Astrocyte of the spinal cord (primary cell): ENCODE results near the gene ACY1.

Experiments used
- DNase-seq: peaks from one replicate; pipeline ENCODE4 v3.0.0; 2011; ENCODE audit warnings: low read depth, low spot score
- H3K4me3 ChIP-seq: 2 replicates; pipeline ENCODE4 v1.5.1; 2011; ENCODE audit warnings: low read depth, mild to moderate bottlenecking, low read length, moderate library complexity
- in situ Hi-C: cut with HindIII; loops from 2 replicates; pipeline ENCODE4 v1.10.0; 2017; ENCODE audit warnings: low sequenced_read_pairs
- TF ChIP-seq, protein P1 (sequence below): IDR thresholded peaks from 2 replicates; pipeline ENCODE4 v1.5.1; 2012; ENCODE audit warnings: low read depth, mild to moderate bottlenecking, low read length, inconsistent platforms

Gene ACY1

DNA sequence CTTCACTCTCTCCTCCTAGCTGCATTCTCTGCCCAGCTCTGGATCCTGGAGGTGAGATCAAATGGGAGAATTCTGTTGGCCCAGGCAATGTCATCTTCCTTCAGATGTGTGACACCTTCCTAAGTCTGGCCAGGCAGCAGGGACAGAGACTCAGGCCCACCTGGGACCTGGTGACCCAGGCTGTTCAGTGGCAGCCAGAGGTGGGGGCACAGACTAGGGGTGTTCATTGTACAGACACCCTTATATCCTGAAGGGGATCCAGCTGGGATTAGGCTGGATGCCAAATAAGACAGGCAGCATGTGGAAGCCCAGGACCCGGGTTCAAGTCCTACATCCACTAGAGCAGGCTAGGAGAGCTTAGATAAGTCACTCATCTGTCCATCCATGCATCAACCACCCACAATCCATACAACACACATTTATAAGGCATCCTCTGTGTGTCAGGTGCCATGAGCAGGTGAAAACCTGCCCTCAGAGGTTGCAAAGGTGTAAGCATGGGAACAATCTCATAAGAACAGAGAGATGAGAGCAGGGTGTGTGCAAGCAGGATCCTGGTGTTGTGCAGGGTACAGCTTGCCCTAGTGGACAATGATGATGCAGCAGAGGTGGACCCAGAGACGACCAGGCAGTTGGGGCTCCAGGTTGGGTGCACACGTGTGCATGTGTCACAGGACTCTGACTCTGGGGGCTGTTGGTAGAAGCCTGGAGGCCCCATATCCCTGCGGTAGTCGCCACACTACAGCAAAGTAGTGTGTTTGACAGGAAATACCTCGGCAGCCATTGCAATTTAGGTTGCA lies 30.7 kb downstream of the ACY1 start:
- DNase-seq, result no peak
- TF ChIP-seq, protein P1, sequence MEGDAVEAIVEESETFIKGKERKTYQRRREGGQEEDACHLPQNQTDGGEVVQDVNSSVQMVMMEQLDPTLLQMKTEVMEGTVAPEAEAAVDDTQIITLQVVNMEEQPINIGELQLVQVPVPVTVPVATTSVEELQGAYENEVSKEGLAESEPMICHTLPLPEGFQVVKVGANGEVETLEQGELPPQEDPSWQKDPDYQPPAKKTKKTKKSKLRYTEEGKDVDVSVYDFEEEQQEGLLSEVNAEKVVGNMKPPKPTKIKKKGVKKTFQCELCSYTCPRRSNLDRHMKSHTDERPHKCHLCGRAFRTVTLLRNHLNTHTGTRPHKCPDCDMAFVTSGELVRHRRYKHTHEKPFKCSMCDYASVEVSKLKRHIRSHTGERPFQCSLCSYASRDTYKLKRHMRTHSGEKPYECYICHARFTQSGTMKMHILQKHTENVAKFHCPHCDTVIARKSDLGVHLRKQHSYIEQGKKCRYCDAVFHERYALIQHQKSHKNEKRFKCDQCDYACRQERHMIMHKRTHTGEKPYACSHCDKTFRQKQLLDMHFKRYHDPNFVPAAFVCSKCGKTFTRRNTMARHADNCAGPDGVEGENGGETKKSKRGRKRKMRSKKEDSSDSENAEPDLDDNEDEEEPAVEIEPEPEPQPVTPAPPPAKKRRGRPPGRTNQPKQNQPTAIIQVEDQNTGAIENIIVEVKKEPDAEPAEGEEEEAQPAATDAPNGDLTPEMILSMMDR, result no peak
- H3K4me3 ChIP-seq, result no peak overlapping the region
- in situ Hi-C loops, result no loop called here

GRCh38 chr3:52014613-52015012 lies 31.3 kb downstream of the ACY1 start:
- no peak for DNase-seq
- H3K4me3 ChIP-seq, result no peak overlapping the region
- in situ Hi-C loops, result no loop called here
- TF ChIP-seq, protein P1, result peak; percentile 44

- DNase-seq, result no peak
- TF ChIP-seq, protein P1, result no peak
- in situ Hi-C loops, result no loop called here
- H3K4me3 ChIP-seq, result no peak overlapping the region
Measured at GRCh38 chr3:52015438-52016228, 32.3 kb downstream of the ACY1 start.

DNA sequence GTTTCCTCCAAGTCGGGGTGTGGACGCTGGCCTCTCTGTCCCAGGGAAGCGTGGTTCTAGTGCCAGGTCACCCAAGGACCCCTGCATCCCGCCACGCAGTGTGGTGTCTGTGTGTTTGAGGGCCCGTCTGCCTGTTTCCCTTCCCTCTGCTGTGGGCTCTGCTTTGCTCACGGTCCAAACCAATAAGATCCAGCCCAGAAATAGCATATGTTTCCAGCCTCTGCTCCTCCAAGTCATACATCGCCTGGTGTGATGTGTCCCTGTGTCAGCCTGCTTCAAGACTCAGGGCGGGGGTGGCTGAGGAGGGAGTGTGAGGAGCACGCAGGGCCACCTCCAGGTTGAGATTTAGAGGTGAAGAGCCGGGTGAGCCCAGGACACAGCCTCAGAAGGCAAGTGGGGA lies 34.3 kb downstream of the ACY1 start:
- H3K4me3 ChIP-seq, result no peak overlapping the region
- TF ChIP-seq, protein P1, result no peak
- no peak for DNase-seq
- in situ Hi-C loops, result no loop called here

DNA sequence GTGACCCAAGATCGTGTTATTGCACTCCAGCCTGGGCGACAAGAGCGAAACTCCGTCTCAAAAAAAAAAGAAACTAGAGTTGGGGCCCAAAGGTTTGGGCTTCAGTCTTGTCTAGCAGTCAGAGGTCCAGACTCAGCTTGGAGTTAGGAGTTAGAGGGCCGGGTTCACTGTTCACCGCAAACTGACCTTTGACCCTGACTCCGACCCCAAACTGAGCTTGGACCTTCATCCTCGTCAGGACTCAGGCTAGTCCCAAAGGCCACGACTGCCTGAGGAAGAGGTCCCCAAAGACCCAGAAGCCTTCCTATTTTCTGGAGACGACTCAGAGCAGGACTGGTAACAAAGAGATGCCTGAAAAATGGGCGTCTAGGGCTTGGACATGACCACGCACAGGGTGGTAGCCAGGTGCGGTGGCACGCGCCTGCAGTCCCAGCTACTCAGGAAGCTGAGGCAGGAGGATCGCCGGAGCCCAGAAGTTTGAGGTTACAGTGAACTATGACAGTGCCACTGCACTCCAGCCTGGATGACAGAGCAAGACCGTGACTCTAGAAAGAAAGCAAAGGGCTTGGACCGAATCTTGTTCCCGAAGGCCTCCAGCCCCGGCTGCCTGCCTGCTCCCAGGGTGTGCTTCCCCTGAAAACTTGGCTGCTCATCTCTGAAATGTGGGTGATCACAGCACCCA lies 35.1 kb downstream of the ACY1 start:
- no peak overlapping the region for H3K4me3 ChIP-seq
- DNase-seq, result no peak
- in situ Hi-C loops, result no loop called here
- TF ChIP-seq, protein P1, result no peak

GRCh38 chr3:52019352-52020080 lies 36.2 kb downstream of the ACY1 start:
- TF ChIP-seq, protein P1, result no peak
- in situ Hi-C loops, result no loop called here
- H3K4me3 ChIP-seq, result no peak overlapping the region
- no peak for DNase-seq
